Erythroblast (primary cell): ENCODE data around the gene ABTB1.

Source experiments
- GATA1 ChIP-seq: IDR thresholded peaks from 2 replicates; pipeline ENCODE4 v1.6.1; 2011; ENCODE audit warnings: low read depth, mild to moderate bottlenecking, control low read depth, low read length, moderate library complexity
- POLR2A ChIP-seq: IDR thresholded peaks from 2 replicates; pipeline ENCODE4 v1.6.1; 2011; ENCODE audit warnings: mild to moderate bottlenecking, low read length

- no peak for TF ChIP-seq POLR2A
- TF ChIP-seq GATA1: no peak
Observed at GRCh38 chr3:127647845-127648204, 24.9 kb upstream of the ABTB1 start.
